HepG2 (cell line): ENCODE results near the gene UBE2E1. TPM values are rescaled to one million over a fixed set of nuclear protein-coding genes. Genes with fewer than 3 reads are reported as not detected.

Experiments
- ATAC-seq: fragments of 200-7000 bp; cut with Tn5 transposase; 3 replicates; pipeline ENCODE4 v1.9.1; 2020; ENCODE audit warnings: mild to moderate bottlenecking, moderate library complexity
- BruUV-seq: library from RNA; stranded (reverse); fragments of 400-500 nt; replicated peaks from 2 replicates; lab custom pipeline; 2021; lab: Mats Ljungman, UMichigan
- CTCF ChIA-PET: fragments of 300-600 bp; formaldehyde crosslinking; extraction: SDS; loops from one replicate; lab custom pipeline; 2021; ENCODE audit warnings: low total read pairs, inconsistent platforms, low intra/inter-chr PET ratio; lab: Yijun Ruan, JAX
- POLR2A ChIA-PET: fragments of 350-600 bp; sonication (Branson Sonifier 250); formaldehyde crosslinking; loops from one replicate; lab custom pipeline; 2020; ENCODE audit warnings: antibody characterized with exemption, inconsistent platforms; lab: Yijun Ruan, JAX
- DNase-seq: peaks from one replicate; pipeline ENCODE4 v3.0.0-alpha.2; 2015; ENCODE audit warnings: low spot score
- FAIRE-seq: peaks from 3 replicates; lab custom pipeline; 2011; peaks lifted over from hg19 to GRCh38; lab: Jason Lieb, UNC
- H2AFZ ChIP-seq: one replicate; pipeline ENCODE4 v1.6.1; 2011; ENCODE audit warnings: low read length, inconsistent platforms
- H3K27ac ChIP-seq: fragments of 300-600 bp; 3 replicates; pipeline ENCODE4 v1.8.0; 2011; ENCODE audit warnings: mixed run types, mild to moderate bottlenecking, mixed read lengths, low read length, inconsistent platforms; ENCODE audit not compliant: insufficient read depth; ENCODE audit errors: extremely low read length
- H3K27me3 ChIP-seq, 2 experiments: fragments of 200-600 bp in 1 of 2; 2 replicates in 1 of 2; 3 replicates in 1 of 2; pipeline versions ENCODE4 v1.6.0 to v1.8.0; 2011; ENCODE audit warnings: low read length in 2 of 2, mild to moderate bottlenecking in 2 of 2, moderate library complexity in 2 of 2, inconsistent platforms in 1 of 2; ENCODE audit not compliant: insufficient read depth in 2 of 2, control insufficient read depth in 1 of 2
- H3K36me3 ChIP-seq, 2 experiments: fragments of 200-600 bp in 1 of 2; replicated peaks in 1 of 2; 2 replicates in 1 of 2; 3 replicates in 1 of 2; pipeline versions ENCODE4 v1.5.1 to v1.8.0; 2011; ENCODE audit warnings: low read length in 2 of 2, inconsistent platforms in 1 of 2; ENCODE audit not compliant: insufficient read depth in 2 of 2, control insufficient read depth in 1 of 2
- H3K4me1 ChIP-seq: 2 replicates; pipeline ENCODE4 v1.5.1; 2012; ENCODE audit warnings: low read length, inconsistent platforms; ENCODE audit not compliant: insufficient read depth
- H3K4me2 ChIP-seq: 2 replicates; pipeline ENCODE4 v1.6.0; 2011; ENCODE audit warnings: low read depth, low read length, inconsistent platforms
- H3K4me3 ChIP-seq, 3 experiments: fragments of 200-600 bp in 1 of 3; sonication (generic), shearing (Covaris generic) in 1 of 3; replicated peaks in 1 of 3; 2 replicates each; pipeline ENCODE4 v1.5.1; 2011 to 2016; ENCODE audit warnings: low read length in 3 of 3, inconsistent platforms in 2 of 3, low read depth in 2 of 3, mild to moderate bottlenecking in 2 of 3, control low read depth in 1 of 3, mixed read lengths in 1 of 3; ENCODE audit not compliant: insufficient read depth in 1 of 3
- H3K79me2 ChIP-seq: one replicate; pipeline ENCODE4 v1.6.1; 2011; ENCODE audit warnings: low read length, inconsistent platforms; ENCODE audit not compliant: insufficient read depth
- H3K9ac ChIP-seq: 2 replicates; pipeline ENCODE4 v1.6.0; 2011; ENCODE audit warnings: mild to moderate bottlenecking, low read depth, low read length, inconsistent platforms; ENCODE audit not compliant: insufficient read depth
- H3K9me3 ChIP-seq: 2 replicates; pipeline ENCODE4 v1.5.1; 2012; ENCODE audit warnings: mild to moderate bottlenecking, low read length
- H4K20me1 ChIP-seq: 2 replicates; pipeline ENCODE4 v1.6.0; 2011; ENCODE audit warnings: inconsistent platforms, mild to moderate bottlenecking, low read length, moderate library complexity; ENCODE audit not compliant: insufficient read depth
- CENPBD1 ChIP-seq: sonication (generic); formaldehyde crosslinking; IDR thresholded peaks from 2 replicates; pipeline ENCODE4 v1.8.0; 2022; ENCODE audit warnings: missing genetic modification reagents, low read depth, mild to moderate bottlenecking, borderline replicate concordance
- DPF2 ChIP-seq: sonication (generic); formaldehyde crosslinking; IDR thresholded peaks from 2 replicates; pipeline ENCODE4 v1.4.0; 2020; ENCODE audit warnings: mild to moderate bottlenecking, low read depth, missing genetic modification reagents, borderline replicate concordance
- GATAD2A ChIP-seq: IDR thresholded peaks from 2 replicates; pipeline ENCODE4 v1.6.1; 2016
- IRX3 ChIP-seq: sonication (generic); formaldehyde crosslinking; IDR thresholded peaks from 2 replicates; pipeline ENCODE4 v1.8.1; 2023; ENCODE audit warnings: mild to moderate bottlenecking, low read depth, missing genetic modification reagents, borderline replicate concordance
- JUNB ChIP-seq: sonication (generic); formaldehyde crosslinking; IDR thresholded peaks from 2 replicates; pipeline ENCODE4 v1.8.0; 2022; ENCODE audit warnings: missing genetic modification reagents, mild to moderate bottlenecking, borderline replicate concordance
- KMT2B ChIP-seq: IDR thresholded peaks from 2 replicates; pipeline ENCODE4 v1.6.1; 2016; ENCODE audit warnings: missing genetic modification reagents, missing compliant biosample characterization
- LRRFIP1 ChIP-seq: sonication (generic); formaldehyde crosslinking; conservative IDR thresholded peaks from 2 replicates; pipeline ENCODE4 v1.4.0; 2020; ENCODE audit warnings: missing genetic modification reagents
- NFYB ChIP-seq: sonication (generic); formaldehyde crosslinking; IDR thresholded peaks from 2 replicates; pipeline ENCODE4 v1.4.0; 2020; ENCODE audit warnings: missing genetic modification reagents
- NKX3-1 ChIP-seq: sonication (generic); formaldehyde crosslinking; IDR thresholded peaks from 2 replicates; pipeline ENCODE4 v1.5.0; 2020; ENCODE audit warnings: missing genetic modification reagents
- RARA ChIP-seq: IDR thresholded peaks from 2 replicates; pipeline ENCODE4 v1.6.1; 2016; ENCODE audit warnings: missing genetic modification reagents, missing compliant biosample characterization
- SMYD3 ChIP-seq: sonication (generic); formaldehyde crosslinking; IDR thresholded peaks from 2 replicates; pipeline ENCODE4 v1.8.1; 2023; ENCODE audit warnings: mild to moderate bottlenecking, missing genetic modification reagents
- SPEN ChIP-seq: sonication (generic); formaldehyde crosslinking; IDR thresholded peaks from 2 replicates; pipeline ENCODE4 v1.5.1; 2020; ENCODE audit warnings: low read depth, mild to moderate bottlenecking, missing genetic modification reagents
- ZBTB1 ChIP-seq: sonication (generic); formaldehyde crosslinking; IDR thresholded peaks from 2 replicates; pipeline ENCODE4 v1.4.0; 2020; ENCODE audit warnings: missing genetic modification reagents, borderline replicate concordance
- ZBTB34 ChIP-seq: sonication (generic); formaldehyde crosslinking; IDR thresholded peaks from 2 replicates; pipeline ENCODE4 v1.8.0; 2022; ENCODE audit warnings: mild to moderate bottlenecking, missing genetic modification reagents
- ZMYM2 ChIP-seq: sonication (generic); formaldehyde crosslinking; IDR thresholded peaks from 2 replicates; pipeline ENCODE4 v1.8.0; 2022; ENCODE audit warnings: mild to moderate bottlenecking, missing genetic modification reagents
- ZNF639 ChIP-seq: conservative IDR thresholded peaks from 2 replicates; pipeline ENCODE4 v1.6.1; 2018; ENCODE audit warnings: missing genetic modification reagents
- ZUFSP ChIP-seq: sonication (generic); formaldehyde crosslinking; IDR thresholded peaks from 2 replicates; pipeline ENCODE4 v1.9.0; 2021; ENCODE audit warnings: missing genetic modification reagents, mild to moderate bottlenecking, borderline replicate concordance
- WGBS: methylation state at CpG from one replicate; pipeline ENCODE4 v1.1.6; 2017; ENCODE audit warnings: low lambda C conversion rate; 5-methylcytosine and 5-hydroxymethylcytosine counted together
- in situ Hi-C: cut with HindIII; loops from 2 replicates; pipeline ENCODE4 v1.10.0; 2017; ENCODE audit warnings: low pct_unique_long_range_greater_than_20kb; ENCODE audit not compliant: extremely low pct_ligation_motif_present
- intact Hi-C: fragments of 100-400 bp; cut with micrococcal nuclease; formaldehyde crosslinking; loops from one replicate; pipeline ENCODE4 v1.10.0; 2022; ENCODE audit not compliant: unreplicated experiment
- polyA plus RNA-seq, 8 experiments: library from polyadenylated mRNA; depleted of rRNA in 3 of 8; stranded (reverse) in 7 of 8; unstranded in 1 of 8; fragments of >200 nt; fragmentation: Illumina TruSeq in 4 of 8; extraction: Trizol in 4 of 8; gene quantifications; 2 replicates each; pipeline versions ENCODE4 v1.2.1 to v1.2.3, GENCODE V29; 2011 to 2016; ENCODE audit warnings: low read depth in 4 of 8, missing spikeins in 1 of 8, mixed read lengths in 1 of 8; ENCODE audit not compliant: insufficient read depth in 1 of 8
- total RNA-seq, 5 experiments: library from RNA; depleted of rRNA; stranded (reverse); fragments of >200 nt; fragmentation: Illumina TruSeq; extraction: Trizol; gene quantifications; 2 replicates each; pipeline ENCODE4 v1.2.3, GENCODE V29; 2016; ENCODE audit warnings: low read depth in 1 of 5

UBE2E1 gene
- total and polyA plus RNA-seq, 2 of the 13 experiments (the other 11 are each of a cell fraction or from before 2014, with no cell fraction given): 55.4 to 61.8 TPM

- no peak for TF ChIP-seq DPF2
- TF ChIP-seq GATAD2A: no peak
- no peak for TF ChIP-seq IRX3 (CRISPR knock-in tag)
- TF ChIP-seq, all 625 proteins: peak for 0
These were observed 24.7 kb upstream of the UBE2E1 start (continued) for GRCh38 chr3:23781051-23781450.

GRCh38 chr3:23781871-23782270 is 23.9 kb upstream of the UBE2E1 start:
- POLR2A ChIA-PET: no interaction called here
- FAIRE-seq (no peak), DNase-seq (no peak), ATAC-seq (no peak)
- 0% methylated on average over 1 of the region's 1 CpG for WGBS
- Histone ChIP-seq H2AFZ (no peak overlapping the region), H3K27ac (no peak overlapping the region), H3K27me3 (peaks cover 0 to 18% of the 10 kb centered on the region in 2 experiments; a peak in 1 of 5 replicates), H3K9me3 (no peaks in the 10 kb centered on the region), H3K9ac (no peak overlapping the region), H3K4me1 (no peaks in the 10 kb centered on the region), H3K4me2 (no peak overlapping the region), H3K4me3 (no peak overlapping the region), H3K79me2 (no peaks in the 10 kb centered on the region), H3K36me3 (no peaks in the 10 kb centered on the region), H4K20me1 (no peaks in the 10 kb centered on the region)
- no TSS peak for BruUV-seq
- CTCF ChIA-PET: no interaction called here
- in situ Hi-C loops (no loop called here), intact Hi-C loops (no loop called here)
- TF ChIP-seq NFYB (CRISPR knock-in tag) (no peak), JUNB (CRISPR knock-in tag) (no peak), CENPBD1 (CRISPR knock-in tag) (no peak), RARA (CRISPR knock-in tag) (no peak), KMT2B (CRISPR knock-in tag) (no peak), ZBTB34 (CRISPR knock-in tag) (no peak), ZUFSP (CRISPR knock-in tag) (no peak), SPEN (no peak), SMYD3 (CRISPR knock-in tag) (no peak), ZMYM2 (CRISPR knock-in tag) (no peak), LRRFIP1 (CRISPR knock-in tag) (no peak), ZNF639 (no peak), NKX3-1 (CRISPR knock-in tag) (no peak), ZBTB1 (CRISPR knock-in tag) (no peak)
